Lung (tissue), 12 donors: ENCODE results near the gene ROBO3. TPM values are rescaled to one million over a fixed set of nuclear protein-coding genes. Genes with fewer than 3 reads are reported as not detected.
A peak's percentile ranks its signal among the peaks of the same experiment; 100 is the strongest.

ENCODE experiments used
- ATAC-seq: fragments of 200-7000 bp; cut with Tn5 transposase; one replicate; pipeline ENCODE4 v1.9.1; 2020; ENCODE audit warnings: moderate number of reproducible peaks; ENCODE audit not compliant: insufficient read depth, low FRiP score
- DNase-seq, 3 donors: peaks; one replicate each; pipeline ENCODE4 v3.0.0-alpha.2; 2013 to 2017
- H3K27ac ChIP-seq, 2 donors: one replicate each; pipeline ENCODE4 v1.5.1; 2013; ENCODE audit warnings: mild to moderate bottlenecking in 2 of 2, moderate library complexity in 2 of 2, control low read depth in 1 of 2, inconsistent platforms in 1 of 2, low read depth in 1 of 2, low read length in 1 of 2
- H3K27me3 ChIP-seq, 3 donors: one replicate each; pipeline ENCODE4 v1.5.1; 2013; ENCODE audit warnings: low read length in 2 of 3; ENCODE audit not compliant: control insufficient read depth in 3 of 3, insufficient read depth in 3 of 3
- H3K36me3 ChIP-seq, 4 donors: one replicate each; pipeline ENCODE4 v1.5.1; 2013; ENCODE audit warnings: low read length in 4 of 4, mild to moderate bottlenecking in 1 of 4, moderate library complexity in 1 of 4; ENCODE audit not compliant: control insufficient read depth in 4 of 4, insufficient read depth in 4 of 4
- H3K4me1 ChIP-seq, 5 donors: one replicate each; pipeline ENCODE4 v1.5.1; 2013; ENCODE audit warnings: low read length in 5 of 5, mild to moderate bottlenecking in 2 of 5, moderate library complexity in 1 of 5; ENCODE audit not compliant: control insufficient read depth in 5 of 5, insufficient read depth in 5 of 5
- H3K4me3 ChIP-seq: one replicate; pipeline ENCODE4 v1.5.1; 2013; ENCODE audit warnings: mild to moderate bottlenecking, control low read depth, moderate library complexity
- H3K9ac ChIP-seq, 2 donors: one replicate each; pipeline ENCODE4 v1.5.1; 2013; ENCODE audit warnings: low read length in 2 of 2, control low read depth in 1 of 2; ENCODE audit not compliant: insufficient read depth in 1 of 2
- H3K9me3 ChIP-seq, 4 donors: one replicate each; pipeline ENCODE4 v1.5.1; 2013; ENCODE audit warnings: low read length in 3 of 4, mild to moderate bottlenecking in 1 of 4, moderate library complexity in 1 of 4; ENCODE audit not compliant: control insufficient read depth in 4 of 4, insufficient read depth in 3 of 4
- WGBS, 2 donors: extraction: QIAGEN DNeasy Blood & Tissue Kit; methylation state at CpG; one replicate each; pipeline ENCODE4 v1.1.7; 2013; 5-methylcytosine and 5-hydroxymethylcytosine counted together
- polyA plus RNA-seq, 2 donors: library from polyadenylated mRNA; stranded (reverse); fragments of 200-250 nt; gene quantifications; one replicate each; pipeline ENCODE4 v1.2.1, GENCODE V29; 2013
- total RNA-seq, 2 donors: library from RNA; depleted of rRNA in 1 of 2; stranded (reverse); fragments of >200 nt in 1 of 2; gene quantifications; one replicate each; pipeline ENCODE4 v1.2.1, GENCODE V29; 2014 to 2021
- TF ChIP-seq, protein P1 (sequence below): IDR thresholded peaks from 2 replicates; pipeline ENCODE4 v1.5.1; 2012; ENCODE audit warnings: mild to moderate bottlenecking; ENCODE audit errors: control extremely low read depth, extremely low read depth
- donor health status: control.
- donor health status: control.
- donor health status: Bipolar disorder and iron deficiency.
- donor health status: healthy.
- donor health status: DM: yes; HTN: yes; CAD: no.

ROBO3 gene
- total and polyA plus RNA-seq, 4 donors = 9.3 to 16.8 (median 15.1) TPM

DNA sequence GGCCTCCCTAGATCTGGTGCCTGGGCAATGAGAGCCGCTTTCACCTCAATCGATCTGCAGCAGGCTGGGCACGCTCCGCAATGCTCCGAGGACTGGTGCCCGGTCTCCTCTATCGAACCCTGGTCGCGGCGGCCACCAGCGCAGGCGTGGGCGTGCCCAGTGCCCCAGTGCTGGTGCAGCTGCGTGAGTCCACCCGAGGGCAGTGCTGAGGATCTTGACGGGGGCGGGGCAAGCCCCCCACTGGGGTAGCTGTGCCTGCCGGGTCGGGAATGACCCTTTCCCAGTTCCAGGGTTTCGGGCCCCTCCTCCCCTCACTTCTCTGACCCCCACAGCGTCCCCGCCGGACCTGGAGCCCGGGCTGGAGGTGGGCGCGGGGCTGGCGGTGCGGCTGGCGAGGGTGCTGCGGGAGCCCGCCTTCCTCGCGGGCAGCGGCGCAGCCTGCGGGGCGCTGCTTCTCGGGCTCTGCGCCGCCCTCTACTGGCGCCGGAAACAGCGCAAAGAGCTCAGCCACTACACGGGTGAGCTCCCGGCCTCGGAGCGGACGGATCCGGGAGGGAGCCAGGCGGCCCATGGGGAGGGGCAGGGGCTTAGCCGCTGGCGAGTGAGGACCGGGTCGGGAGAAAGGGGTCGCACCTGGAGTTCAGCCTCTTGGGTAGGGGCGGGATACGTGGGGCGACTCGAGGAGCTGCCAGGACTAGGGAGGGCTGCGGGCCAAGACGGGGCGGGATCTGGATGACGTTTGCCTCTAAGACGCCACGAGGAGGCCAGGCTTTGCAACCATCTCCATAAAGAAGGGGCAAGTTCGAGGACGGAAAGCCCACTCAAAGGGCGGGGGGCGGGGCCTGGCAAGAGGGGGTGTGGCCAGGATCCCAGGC, 10.9 kb downstream of the ROBO3 start:
- no peaks in the 10 kb centered on the region for H3K9me3 ChIP-seq
- DNase-seq (peak; percentile 97 to 98 (median 97)), ATAC-seq (peak; percentile 88)
- peak overlapping the region; percentile 43 to 61 for H3K9ac ChIP-seq
- no peaks in the 10 kb centered on the region for H3K36me3 ChIP-seq
- TF ChIP-seq, protein P1, sequence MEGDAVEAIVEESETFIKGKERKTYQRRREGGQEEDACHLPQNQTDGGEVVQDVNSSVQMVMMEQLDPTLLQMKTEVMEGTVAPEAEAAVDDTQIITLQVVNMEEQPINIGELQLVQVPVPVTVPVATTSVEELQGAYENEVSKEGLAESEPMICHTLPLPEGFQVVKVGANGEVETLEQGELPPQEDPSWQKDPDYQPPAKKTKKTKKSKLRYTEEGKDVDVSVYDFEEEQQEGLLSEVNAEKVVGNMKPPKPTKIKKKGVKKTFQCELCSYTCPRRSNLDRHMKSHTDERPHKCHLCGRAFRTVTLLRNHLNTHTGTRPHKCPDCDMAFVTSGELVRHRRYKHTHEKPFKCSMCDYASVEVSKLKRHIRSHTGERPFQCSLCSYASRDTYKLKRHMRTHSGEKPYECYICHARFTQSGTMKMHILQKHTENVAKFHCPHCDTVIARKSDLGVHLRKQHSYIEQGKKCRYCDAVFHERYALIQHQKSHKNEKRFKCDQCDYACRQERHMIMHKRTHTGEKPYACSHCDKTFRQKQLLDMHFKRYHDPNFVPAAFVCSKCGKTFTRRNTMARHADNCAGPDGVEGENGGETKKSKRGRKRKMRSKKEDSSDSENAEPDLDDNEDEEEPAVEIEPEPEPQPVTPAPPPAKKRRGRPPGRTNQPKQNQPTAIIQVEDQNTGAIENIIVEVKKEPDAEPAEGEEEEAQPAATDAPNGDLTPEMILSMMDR = peak; percentile 63
- peaks cover 0 to 30% (median 15%) of the 10 kb centered on the region in 3 donors for H3K27me3 ChIP-seq
- H3K4me3 ChIP-seq = peak overlapping the region; percentile 22
- WGBS, 2 donors = 1 to 2% methylated on average over 62 to 69 of the region's 69 CpGs
- H3K4me1 ChIP-seq = peaks cover 0 to 19% (median 3%) of the 10 kb centered on the region in 5 donors
- H3K27ac ChIP-seq = peak overlapping the region; percentile 37 to 87

DNA sequence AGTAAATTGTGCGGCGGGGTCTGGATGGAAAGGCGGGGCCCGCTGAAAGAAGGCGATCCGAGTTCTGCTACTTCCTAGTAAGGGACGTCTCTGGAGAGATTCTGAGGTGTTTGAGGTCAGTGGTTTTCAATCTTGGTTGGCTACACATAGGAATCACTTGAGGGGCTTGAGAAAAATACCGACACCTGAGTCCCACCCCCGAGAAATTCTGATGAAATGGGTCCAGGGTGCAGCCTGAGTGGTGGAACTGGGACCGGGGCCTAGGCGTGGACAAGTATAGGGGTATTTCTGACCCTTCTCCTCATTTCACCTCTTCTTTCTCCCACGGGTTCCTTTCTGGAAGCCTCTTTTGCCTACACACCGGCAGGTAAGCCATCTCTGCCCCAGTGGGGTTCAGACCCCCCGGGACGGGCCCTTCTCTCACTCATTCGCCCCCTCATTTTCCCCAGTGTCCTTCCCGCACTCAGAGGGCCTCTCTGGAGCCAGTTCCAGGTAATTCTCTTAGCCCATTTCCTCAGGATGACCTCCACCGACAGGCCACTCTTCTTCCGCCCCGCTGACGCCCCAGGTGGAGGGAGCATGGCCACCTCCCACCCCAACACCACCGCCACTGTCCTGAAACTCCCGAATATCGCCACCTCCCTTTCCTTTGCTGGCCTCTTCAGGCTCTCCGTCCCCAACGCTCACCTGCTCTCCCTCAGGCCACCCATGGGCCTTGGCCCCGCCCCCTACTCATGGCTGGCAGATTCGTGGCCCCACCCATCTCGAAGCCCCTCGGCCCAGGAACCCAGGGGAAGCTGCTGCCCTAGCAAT, 11.8 kb downstream of the ROBO3 start:
- DNase-seq (no peak), ATAC-seq (no peak)
- Histone ChIP-seq H3K4me3 (peak overlapping the region; percentile 22), H3K27ac (peak overlapping the region in 1 of 2 donors; percentile 20), H3K9me3 (no peaks in the 10 kb centered on the region), H3K36me3 (no peaks in the 10 kb centered on the region), H3K9ac (peak overlapping the region; percentile 44 to 47), H3K27me3 (peaks cover 0 to 22% (median 7%) of the 10 kb centered on the region in 3 donors), H3K4me1 (peaks cover 0 to 19% (median 3%) of the 10 kb centered on the region in 5 donors)
- 10 to 14% methylated on average over 30 of the region's 30 CpGs for WGBS, 2 donors
- TF ChIP-seq, protein P1 = no peak

GRCh38 chr11:124877631-124877909, 12.3 kb downstream of the ROBO3 start:
- peak overlapping the region in 1 of 2 donors; percentile 37 for H3K9ac ChIP-seq
- H3K27me3 ChIP-seq = peaks cover 0 to 16% (median 7%) of the 10 kb centered on the region in 3 donors
- no peak for ATAC-seq
- no peaks in the 10 kb centered on the region for H3K36me3 ChIP-seq
- 34 to 36% methylated on average over 10 of the region's 10 CpGs for WGBS, 2 donors
- no peaks in the 10 kb centered on the region for H3K9me3 ChIP-seq
- H3K4me1 ChIP-seq = peaks cover 0 to 19% (median 3%) of the 10 kb centered on the region in 5 donors
- DNase-seq = no peak
- H3K27ac ChIP-seq = no peak overlapping the region
- no peak overlapping the region for H3K4me3 ChIP-seq
- TF ChIP-seq, protein P1 = no peak
